Right lobe of liver (tissue), 6 donors: ENCODE data around the gene PDE1C. TPM values are rescaled to one million over a fixed set of nuclear protein-coding genes. Genes with fewer than 3 reads are reported as not detected.

Source experiments
- ATAC-seq, 4 donors: fragments of 200-7000 bp; cut with Tn5 transposase; one replicate each; pipeline ENCODE4 v1.9.1; 2020; ENCODE audit warnings: mild to moderate bottlenecking in 4 of 4, moderate library complexity in 4 of 4
- DNase-seq, 3 donors: peaks; one replicate each; pipeline ENCODE4 v3.0.0-alpha.2; 2020
- H3K27ac ChIP-seq, 3 donors: fragments of 200-600 bp; one replicate each; pipeline ENCODE4 v1.8.0; 2022
- H3K27me3 ChIP-seq, 2 donors: fragments of 200-600 bp; one replicate each; pipeline ENCODE4 v1.8.0; 2022
- H3K36me3 ChIP-seq, 4 donors: fragments of 200-600 bp; sonication (generic) in 1 of 4; one replicate each; pipeline versions ENCODE4 v1.5.1 to v1.8.0; 2017 to 2022; ENCODE audit warnings: control low read depth in 1 of 4
- H3K4me1 ChIP-seq, 4 donors: fragments of 200-600 bp; sonication (generic) in 1 of 4; one replicate each; pipeline versions ENCODE4 v1.5.1 to v1.8.0; 2017 to 2022; ENCODE audit warnings: control low read depth in 1 of 4
- H3K4me3 ChIP-seq, 3 donors: fragments of 200-600 bp; one replicate each; pipeline ENCODE4 v1.8.0; 2022
- H3K9me3 ChIP-seq, 4 donors: fragments of 200-600 bp; sonication (generic) in 1 of 4; one replicate each; pipeline versions ENCODE4 v1.5.1 to v1.8.0; 2017 to 2022; ENCODE audit warnings: control low read depth in 1 of 4
- CTCF ChIP-seq, 4 donors: fragments of 200-600 bp in 3 of 4; fragments of 450-650 bp in 1 of 4; IDR thresholded peaks; one replicate each; pipeline versions ENCODE4 v1.5.1 to v1.8.0; 2016 to 2022; ENCODE audit warnings: antibody characterized with exemption in 4 of 4, mild to moderate bottlenecking in 2 of 4
- POLR2A ChIP-seq: fragments of 450-650 bp; IDR thresholded peaks from one replicate; pipeline ENCODE4 v1.6.1; 2017; ENCODE audit warnings: antibody characterized with exemption, mild to moderate bottlenecking
- WGBS: methylation state at CpG from one replicate; pipeline ENCODE4 v1.1.6; 2018; ENCODE audit warnings: low coverage, low lambda C conversion rate; ENCODE audit not compliant: insufficient coverage; ENCODE audit errors: missing lambda C conversion rate; 5-methylcytosine and 5-hydroxymethylcytosine counted together
- intact Hi-C, 2 donors: fragments of 100-400 bp; cut with DNase I; formaldehyde crosslinking; loops; one replicate each; pipeline versions ENCODE4 v1.11.2 to v1.14.1; 2022
- total RNA-seq, 6 experiments: library from RNA; depleted of rRNA in 2 of 6; stranded (reverse); fragments of >200 nt in 2 of 6; fragmentation: NEBNext Ultra II Directional in 3 of 6; extraction: Animal tissue kit (Norgen Biotek cat#: 25700) in 3 of 6; gene quantifications; one replicate each; pipeline versions ENCODE4 v1.1.0 to v1.2.4, GENCODE V29; 2016 to 2023
- donor health status: DM: no; HTN: yes; CAD: no.
- donor health status: DM: no; HTN: no; CAD: no.
- donor health status: DM: no; HTN: no; CAD: no.
- donor health status: DM: no; HTN: yes; CAD: no.
- donor health status: DM: no; HTN: yes; CAD: no.

PDE1C gene
- total RNA-seq, 6 experiments from 2014 or later = 0.02 TPM; not detected in 5

DNA sequence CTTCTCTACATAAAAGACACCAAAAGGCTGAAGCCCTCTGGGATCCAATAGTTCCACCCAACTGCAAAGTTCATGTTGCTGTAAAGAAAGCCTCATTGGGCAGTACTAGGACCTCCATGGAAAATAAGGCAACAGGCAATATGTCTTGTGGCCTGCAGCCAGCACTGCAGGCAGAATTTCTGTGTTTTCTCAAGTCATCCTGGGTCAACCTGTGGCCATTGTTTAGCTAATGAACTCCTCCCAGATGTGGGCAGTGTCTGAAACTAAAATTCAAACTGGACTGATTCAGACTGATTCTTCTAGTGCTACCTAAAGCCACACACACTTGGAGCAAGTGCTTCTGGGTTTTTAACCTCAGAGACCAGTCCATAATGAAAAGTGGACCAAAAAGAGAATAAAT, 241.7 kb downstream of the PDE1C start:
- DNase-seq (no peak), ATAC-seq (no peak)
- Histone ChIP-seq H3K4me3 (no peak overlapping the region), H3K4me1 (no peaks in the 10 kb centered on the region), H3K27ac (no peak overlapping the region), H3K27me3 (no peaks in the 10 kb centered on the region), H3K9me3 (no peaks in the 10 kb centered on the region), H3K36me3 (no peaks in the 10 kb centered on the region)
- intact Hi-C loops = no loop called here
- TF ChIP-seq CTCF (IDR thresholded peaks at IDR 0.05) (no peak), POLR2A (no peak)

DNA sequence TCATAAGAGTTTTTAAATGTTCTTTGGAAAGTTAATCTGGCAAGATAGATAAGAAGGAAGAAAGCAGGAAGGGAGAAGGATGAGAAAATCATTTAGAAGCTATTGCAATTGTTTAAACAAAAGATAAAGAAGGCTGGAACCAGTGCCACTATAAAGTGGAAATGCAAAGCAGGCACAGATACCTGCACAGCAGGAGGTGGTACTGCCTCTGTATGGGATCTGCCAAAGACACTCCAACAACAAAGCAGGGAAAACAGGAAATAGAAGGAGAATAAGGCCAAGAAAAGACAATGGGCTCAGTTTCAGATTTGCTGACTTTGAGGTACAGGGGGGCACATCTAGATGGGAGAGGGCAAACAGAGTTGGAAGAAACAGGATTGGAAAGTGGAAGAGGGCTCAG, 244.6 kb downstream of the PDE1C start:
- intact Hi-C loops = no loop called here
- Histone ChIP-seq H3K27ac (no peak overlapping the region), H3K36me3 (no peaks in the 10 kb centered on the region), H3K9me3 (no peaks in the 10 kb centered on the region), H3K4me1 (no peaks in the 10 kb centered on the region), H3K27me3 (no peaks in the 10 kb centered on the region), H3K4me3 (no peak overlapping the region)
- TF ChIP-seq CTCF (IDR thresholded peaks at IDR 0.05) = no peak
- DNase-seq (no peak), ATAC-seq (no peak)

GRCh38 chr7:31819031-31819430, 251.2 kb downstream of the PDE1C start:
- Histone ChIP-seq H3K4me3 (no peak overlapping the region), H3K9me3 (no peaks in the 10 kb centered on the region), H3K4me1 (no peaks in the 10 kb centered on the region), H3K27ac (no peak overlapping the region), H3K36me3 (no peaks in the 10 kb centered on the region), H3K27me3 (no peaks in the 10 kb centered on the region)
- intact Hi-C loops = no loop called here
- no peak for TF ChIP-seq CTCF (IDR thresholded peaks at IDR 0.05)
- TF ChIP-seq POLR2A = no peak
- WGBS = 74% methylated on average over 5 of the region's 5 CpGs
- DNase-seq (no peak), ATAC-seq (no peak)

GRCh38 chr7:31816810-31817209, 253.4 kb downstream of the PDE1C start:
- intact Hi-C loops = no loop called here
- TF ChIP-seq CTCF (IDR thresholded peaks at IDR 0.05) (no peak), POLR2A (no peak)
- ATAC-seq (no peak), DNase-seq (no peak)
- Histone ChIP-seq H3K4me1 (no peaks in the 10 kb centered on the region), H3K27ac (no peak overlapping the region), H3K36me3 (no peaks in the 10 kb centered on the region), H3K4me3 (no peak overlapping the region), H3K27me3 (no peaks in the 10 kb centered on the region), H3K9me3 (no peaks in the 10 kb centered on the region)
- WGBS = 53% methylated on average over 4 of the region's 5 CpGs

- Histone ChIP-seq H3K27ac (no peak overlapping the region), H3K4me3 (no peak overlapping the region), H3K36me3 (no peaks in the 10 kb centered on the region), H3K27me3 (no peaks in the 10 kb centered on the region), H3K9me3 (no peaks in the 10 kb centered on the region), H3K4me1 (no peaks in the 10 kb centered on the region)
- no peak for DNase-seq
- ATAC-seq = no peak
- WGBS = 38% methylated on average over 7 of the region's 9 CpGs
- intact Hi-C loops = no loop called here
- TF ChIP-seq POLR2A (no peak), CTCF (IDR thresholded peaks at IDR 0.05) (no peak)
Measured at GRCh38 chr7:31815796-31816195, 254.4 kb downstream of the PDE1C start.
